PFSK-1 (cell line): ENCODE measurements around the gene GPX8.

Experiments
- POLR2AphosphoS5 ChIP-seq: IDR thresholded peaks from 2 replicates; pipeline ENCODE4 v1.6.1; 2012; ENCODE audit warnings: low read depth, mild to moderate bottlenecking, control low read depth, low read length, moderate library complexity
- SIN3A ChIP-seq: IDR thresholded peaks from 2 replicates; pipeline ENCODE4 v1.6.1; 2012; ENCODE audit warnings: mild to moderate bottlenecking, low read length, moderate library complexity, borderline replicate concordance; ENCODE audit not compliant: insufficient read depth

GRCh38 chr5:55162666-55163065 lies 2.7 kb downstream of the GPX8 start:
- TF ChIP-seq SIN3A (no peak), POLR2AphosphoS5 (no peak)
